GM21576 (cell line): Measurements from ENCODE around the gene ZNF121.

Experiments used
- ATAC-seq: cut with Tn5 transposase; IDR thresholded peaks from one replicate; pipeline ENCODE4 v1.9.1; 2021; ENCODE audit warnings: mild to moderate bottlenecking, moderate library complexity; ENCODE audit not compliant: unreplicated experiment

ZNF121 gene

DNA sequence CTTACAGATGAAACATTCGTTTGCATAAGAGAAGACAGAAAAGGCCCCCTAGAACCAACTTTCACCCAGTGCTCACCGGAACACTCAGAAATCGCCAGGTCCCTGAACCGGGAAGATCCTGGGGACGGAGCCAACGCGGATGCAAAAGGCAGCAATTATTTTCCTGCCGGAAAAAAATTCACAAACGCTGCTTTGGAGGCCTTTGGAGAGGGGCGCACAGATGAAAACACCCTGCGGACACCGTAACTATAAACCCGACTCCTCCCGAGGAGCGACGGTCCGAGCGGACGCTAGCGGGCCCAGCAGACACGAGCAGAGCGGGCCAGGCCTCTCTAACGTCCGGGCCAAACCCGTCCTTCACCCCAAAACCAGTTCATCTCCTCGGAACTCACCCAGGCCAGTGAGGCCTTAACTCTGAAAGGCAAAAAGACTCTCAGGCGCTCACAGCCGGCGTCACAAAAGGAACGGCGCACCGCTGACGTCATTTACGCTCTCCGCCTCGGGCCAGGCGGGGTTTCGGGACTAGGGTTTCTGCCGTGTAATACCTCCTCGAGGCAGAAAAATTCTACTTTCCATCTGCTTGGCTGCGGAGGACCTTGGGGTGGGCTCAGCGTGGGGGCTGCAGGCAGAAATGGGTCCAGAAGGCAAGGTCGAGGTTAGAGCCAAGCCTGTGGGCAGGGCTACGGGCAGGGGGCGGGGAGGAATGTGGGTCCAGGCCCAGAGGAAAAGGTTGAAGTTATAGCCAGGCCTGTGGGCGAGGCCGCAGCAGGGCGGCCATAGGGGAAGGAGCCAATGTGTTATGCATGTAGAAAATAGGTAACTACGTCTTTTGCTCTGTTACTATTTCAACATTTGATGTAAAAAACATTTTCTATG is 45.9 kb downstream of the ZNF121 start, which contains the start of gene ZNF426:
ZNF426 (minus strand) TSS at position 463 of the 876 bp plus-strand sequence. CDS start 2,413 bp downstream, outside the sequence.
- no peak for ATAC-seq

DNA sequence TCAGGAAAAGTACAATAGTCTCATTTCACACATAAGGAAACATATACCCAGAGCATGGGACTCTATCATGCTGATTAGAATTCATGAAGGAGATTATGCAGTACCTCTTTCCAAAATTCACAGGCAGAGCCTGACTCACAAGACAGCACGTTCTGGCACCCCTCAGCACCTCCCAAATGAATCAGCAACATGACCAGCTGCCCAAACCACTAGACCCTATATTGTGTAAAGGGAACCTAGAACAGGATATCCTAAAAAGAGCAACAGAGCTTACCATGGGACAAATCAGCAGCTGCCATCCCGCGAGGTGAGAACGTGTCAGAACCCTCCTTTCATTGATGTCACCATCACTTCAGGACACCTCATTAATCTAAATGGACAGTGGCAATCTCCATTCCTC is 48.4 kb downstream of the ZNF121 start:
- ATAC-seq: no peak

DNA sequence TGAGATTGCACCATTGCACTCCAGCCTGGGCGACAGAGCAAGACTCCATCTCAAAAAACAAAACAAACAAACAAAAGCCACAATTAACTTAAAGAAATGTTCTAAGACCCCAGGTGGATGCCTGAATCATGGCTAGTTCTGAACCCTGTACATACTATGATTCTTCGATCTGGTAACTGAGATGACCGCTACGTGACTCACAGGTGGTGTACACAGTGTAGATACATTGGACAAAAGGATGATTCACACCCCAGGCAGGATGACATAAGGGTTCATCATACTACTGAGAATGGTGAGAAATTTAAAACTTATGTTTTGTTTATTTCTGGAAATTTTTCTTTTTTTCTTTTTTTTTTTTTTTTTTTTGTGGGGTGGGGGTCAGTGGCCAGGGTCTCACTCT is 52.4 kb downstream of the ZNF121 start:
- ATAC-seq: no peak

DNA sequence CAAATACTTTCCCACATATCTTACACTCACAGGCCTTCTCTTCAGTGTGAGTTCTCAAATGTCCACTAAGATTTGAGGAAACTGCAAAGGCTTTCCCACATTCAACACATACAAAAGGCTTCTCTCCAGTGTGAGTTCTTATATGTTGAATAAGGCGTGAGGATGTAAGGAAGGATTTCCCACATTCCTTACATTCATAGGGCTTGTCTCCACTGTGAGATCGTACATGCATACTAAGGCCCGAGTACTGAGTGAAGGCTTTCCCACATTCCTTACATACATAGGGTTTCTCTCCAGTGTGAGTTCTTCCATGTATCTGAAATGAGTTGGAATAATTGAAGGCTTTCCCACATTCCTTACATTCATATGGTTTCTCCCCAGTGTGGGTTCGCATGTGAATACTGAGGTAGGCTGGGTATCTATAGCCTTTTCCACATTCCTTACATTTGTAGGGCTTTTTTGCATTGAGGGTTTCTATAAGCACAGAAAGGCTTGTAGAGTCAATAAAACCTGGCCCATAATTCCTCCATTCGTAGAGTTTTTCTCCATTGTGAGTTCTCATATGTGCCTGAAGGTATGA is 55.5 kb downstream of the ZNF121 start:
- no peak for ATAC-seq

DNA sequence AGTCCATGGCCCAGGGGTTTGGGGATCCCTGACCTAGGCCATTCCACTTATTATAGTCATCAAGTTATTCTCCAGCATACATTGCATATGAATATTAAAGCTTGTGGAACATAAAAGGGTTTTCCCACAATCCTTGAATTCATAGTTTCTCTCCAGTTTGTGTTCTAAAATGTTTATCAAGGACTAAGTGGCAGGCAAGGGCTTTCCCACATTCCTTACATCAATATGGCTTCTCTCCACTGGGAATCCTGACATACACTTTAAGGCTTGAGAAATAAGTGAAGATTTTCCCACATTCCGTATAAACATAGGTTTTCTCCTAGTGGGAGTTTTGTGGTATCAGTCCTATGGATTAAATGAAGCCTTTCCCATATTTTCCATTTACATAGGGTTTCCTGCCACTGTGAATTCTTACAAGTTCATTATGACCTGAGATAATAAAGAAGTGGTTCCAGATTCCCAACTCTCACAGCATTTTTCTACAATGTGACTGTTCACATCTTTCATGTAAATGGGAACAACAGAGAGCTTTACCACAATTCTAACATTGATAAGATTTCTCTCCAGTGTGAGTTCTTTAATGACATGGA is 60.3 kb downstream of the ZNF121 start:
- no peak for ATAC-seq
